Hematopoietic multipotent progenitor cell treated with erythropoietin and hydrocortisone succinate and interleukin-3 and kit ligand, for 17 days (in vitro differentiated cells): ENCODE results near the gene CREB3L4.

Source experiments
- DNase-seq: peaks from one replicate; pipeline ENCODE4 v3.0.0-alpha.2; 2015; ENCODE audit warnings: low spot score

CREB3L4 gene

DNA sequence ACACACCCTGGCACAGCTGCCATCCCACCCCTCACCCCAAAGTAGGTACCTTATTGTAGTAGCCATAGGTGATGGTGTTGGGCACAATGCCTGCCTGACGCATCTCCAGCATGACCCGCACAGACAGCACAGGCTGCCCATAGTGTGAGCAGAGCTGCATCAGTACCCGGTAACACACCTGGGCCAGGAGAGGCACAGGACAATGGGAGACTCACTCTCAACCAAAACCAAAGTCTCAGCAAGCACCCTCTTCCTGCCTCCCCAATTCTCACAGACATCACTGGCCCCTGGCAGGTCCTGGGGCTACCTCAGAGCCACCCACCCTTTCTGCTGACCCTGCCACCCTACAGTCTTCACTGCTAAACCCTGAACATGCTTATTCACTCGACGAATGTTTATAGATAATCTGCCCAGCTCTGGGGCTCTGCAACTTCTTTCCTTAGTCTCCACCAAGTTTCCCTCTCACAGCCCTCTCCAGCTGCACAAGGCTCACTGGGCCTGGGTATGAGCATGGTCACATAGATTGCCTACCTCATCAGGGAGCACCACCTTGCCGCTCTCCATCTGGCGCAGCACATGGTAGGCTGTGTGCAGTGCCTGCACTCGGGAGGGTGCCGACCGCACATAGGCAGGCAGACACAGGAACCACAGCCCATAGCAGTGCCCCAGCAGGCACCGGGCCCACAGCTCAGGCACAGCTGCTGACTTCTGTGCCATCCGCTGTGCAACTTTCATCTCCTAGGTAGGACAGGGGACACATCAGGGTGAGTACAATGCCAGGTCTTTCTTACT, 31.5 kb upstream of the CREB3L4 start:
- no peak for DNase-seq

DNA sequence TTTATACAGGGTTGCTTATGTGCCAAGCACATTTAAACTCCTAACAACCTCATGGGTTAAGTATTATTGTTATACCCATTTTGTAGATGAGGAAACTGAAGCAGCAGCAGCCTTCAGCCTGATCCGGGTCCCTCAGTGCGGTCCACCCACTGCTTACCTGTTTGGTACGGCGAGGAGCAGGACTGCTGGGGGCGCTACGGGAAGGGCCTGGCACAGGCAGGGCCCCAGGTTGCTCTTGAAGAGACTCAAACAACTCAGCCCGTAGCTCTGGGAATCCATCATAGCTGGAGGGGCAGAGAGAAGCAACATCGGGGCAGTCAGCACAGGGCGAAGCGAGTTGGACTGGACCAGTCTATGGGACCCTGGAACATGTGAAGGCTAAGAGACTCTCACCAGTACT, 30.4 kb upstream of the CREB3L4 start:
- DNase-seq = no peak

DNA sequence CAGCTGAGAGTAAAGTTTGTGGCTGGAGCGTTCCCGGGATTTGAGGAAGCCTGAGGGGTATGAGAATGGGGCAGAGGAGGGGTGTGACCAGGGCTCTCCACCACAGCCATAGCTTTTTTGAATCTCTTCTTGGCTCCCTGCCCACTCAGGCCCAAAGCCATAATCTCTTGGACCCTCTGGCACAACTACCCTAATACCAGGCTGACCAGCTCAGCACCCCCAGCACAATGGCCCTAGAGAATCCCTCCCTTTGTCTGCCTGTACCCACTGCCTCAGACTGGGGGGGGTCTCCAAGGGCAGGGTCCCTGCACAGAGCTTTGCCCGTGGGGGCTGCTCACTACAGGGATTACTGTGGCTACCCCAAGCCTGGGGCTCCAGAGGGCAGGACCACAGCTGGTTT, 28.7 kb upstream of the CREB3L4 start:
- DNase-seq = no peak

DNA sequence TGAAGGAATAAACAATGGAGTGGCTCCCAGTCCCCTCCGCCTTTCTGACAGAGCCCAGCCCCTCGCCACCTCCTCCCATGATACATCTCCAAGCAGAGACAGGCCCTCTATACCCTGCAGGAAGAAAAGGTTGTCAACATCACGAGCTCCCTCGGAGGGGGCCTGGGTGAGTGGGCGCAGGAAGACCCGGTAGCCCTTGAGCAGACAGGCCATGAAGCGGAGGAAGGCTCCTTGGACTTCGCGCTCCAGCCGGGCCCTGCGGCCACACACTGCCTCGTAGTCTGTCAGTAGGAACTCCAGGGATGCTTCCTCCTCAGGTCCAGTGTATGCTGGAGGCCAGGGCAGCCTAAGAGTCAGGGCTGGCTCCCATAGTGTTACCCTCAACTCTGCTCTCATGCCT, 28.2 kb upstream of the CREB3L4 start:
- DNase-seq = no peak

DNA sequence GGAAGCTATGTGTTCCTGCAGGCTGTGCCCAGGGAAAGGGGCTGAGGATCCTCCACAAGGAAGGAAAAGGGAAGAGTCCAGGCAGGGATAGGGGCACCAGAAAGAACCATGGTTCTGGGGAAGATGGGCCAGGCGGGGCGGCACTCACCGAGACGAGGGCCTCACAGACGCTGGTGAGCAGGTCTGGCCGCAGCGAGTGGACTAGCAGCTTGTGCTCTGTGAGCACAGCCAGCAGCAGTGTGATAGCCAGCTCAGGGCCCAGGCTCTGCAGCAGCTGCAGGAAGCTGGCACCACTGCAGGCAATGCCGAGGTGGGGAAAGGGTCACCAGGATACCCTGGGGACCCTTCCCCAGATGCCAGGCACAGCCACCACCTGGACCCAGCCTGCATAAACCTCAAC, 26.9 kb upstream of the CREB3L4 start:
- DNase-seq = no peak

DNA sequence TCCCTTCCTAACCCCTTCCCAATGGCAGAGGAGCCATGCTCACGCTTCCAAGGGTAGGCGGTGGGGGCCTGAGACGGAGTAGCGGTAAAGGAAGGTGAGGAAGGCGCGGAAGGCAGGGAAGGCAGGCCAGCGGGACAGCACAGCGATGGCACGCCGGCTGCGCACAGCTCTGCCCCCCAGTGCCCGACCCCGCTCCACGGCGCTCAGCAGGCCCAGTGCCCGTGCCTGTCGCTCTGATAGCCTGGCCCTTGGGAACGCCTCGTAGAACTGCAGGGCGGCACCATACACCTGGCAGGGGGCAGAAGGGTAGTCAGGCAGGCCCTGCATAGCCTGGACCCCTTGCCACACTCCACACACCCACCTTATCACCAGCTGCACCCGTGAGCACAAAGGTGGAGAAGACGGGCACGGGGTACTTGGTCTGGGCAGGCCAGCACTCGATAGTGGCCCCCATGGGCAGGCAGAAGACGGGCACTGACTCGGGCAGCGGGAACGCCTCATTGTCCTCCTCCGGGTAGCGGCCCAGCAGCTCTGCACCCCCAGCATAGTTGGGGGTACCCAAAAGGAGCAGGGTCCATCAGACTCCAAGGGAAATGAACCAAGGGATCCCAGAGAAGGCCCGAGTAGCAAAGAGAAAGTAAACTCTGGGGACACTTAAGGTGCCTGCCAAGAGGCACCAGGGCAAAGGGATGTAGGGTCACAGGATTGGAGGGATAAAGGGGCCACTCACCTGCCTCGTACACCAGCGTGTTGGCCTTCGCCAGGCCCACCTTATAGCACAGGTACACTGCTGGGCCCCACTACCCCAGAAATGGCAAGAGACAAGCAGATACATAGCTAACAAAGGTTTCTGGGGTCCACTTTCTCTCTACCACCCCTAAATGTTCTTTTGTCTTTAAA, 25.6 kb upstream of the CREB3L4 start:
- DNase-seq = no peak

DNA sequence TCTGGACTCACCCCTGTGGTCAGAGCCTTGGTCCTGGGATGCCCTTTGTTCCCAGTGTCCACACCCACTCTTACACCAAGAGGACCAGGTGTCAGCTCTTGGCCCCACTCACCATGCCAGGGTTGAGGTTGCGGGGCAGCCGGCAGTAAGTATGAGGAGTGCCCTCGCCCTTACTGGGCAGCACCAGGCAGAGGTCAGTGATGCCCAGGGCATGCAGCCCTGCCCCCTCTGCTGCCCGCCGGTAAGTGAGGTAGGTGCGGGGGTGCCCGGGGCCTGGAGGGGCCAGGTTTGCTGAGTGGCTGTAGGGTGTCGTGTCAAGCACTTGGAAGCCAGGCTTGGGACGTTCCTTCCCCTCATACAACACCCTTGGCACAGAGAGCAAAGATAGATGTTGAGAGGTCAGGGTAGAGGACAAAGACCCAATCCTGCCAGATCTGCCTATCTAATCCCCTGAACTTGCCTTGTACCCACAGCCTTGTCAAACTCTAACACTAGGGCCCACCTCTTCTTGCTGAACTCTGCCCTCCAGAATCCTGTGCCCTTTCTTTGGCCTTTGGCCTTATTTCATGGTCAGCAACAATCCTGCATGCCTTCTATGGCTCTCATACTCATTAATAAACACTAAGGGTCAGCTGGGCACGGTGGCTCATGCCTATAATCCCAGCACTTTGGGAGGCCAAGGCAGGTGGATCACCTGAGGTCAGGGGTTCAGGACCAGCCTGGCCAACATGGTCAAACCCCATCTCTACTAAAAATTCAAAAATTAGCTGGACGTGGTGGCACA, 24.7 kb upstream of the CREB3L4 start:
- no peak for DNase-seq

DNA sequence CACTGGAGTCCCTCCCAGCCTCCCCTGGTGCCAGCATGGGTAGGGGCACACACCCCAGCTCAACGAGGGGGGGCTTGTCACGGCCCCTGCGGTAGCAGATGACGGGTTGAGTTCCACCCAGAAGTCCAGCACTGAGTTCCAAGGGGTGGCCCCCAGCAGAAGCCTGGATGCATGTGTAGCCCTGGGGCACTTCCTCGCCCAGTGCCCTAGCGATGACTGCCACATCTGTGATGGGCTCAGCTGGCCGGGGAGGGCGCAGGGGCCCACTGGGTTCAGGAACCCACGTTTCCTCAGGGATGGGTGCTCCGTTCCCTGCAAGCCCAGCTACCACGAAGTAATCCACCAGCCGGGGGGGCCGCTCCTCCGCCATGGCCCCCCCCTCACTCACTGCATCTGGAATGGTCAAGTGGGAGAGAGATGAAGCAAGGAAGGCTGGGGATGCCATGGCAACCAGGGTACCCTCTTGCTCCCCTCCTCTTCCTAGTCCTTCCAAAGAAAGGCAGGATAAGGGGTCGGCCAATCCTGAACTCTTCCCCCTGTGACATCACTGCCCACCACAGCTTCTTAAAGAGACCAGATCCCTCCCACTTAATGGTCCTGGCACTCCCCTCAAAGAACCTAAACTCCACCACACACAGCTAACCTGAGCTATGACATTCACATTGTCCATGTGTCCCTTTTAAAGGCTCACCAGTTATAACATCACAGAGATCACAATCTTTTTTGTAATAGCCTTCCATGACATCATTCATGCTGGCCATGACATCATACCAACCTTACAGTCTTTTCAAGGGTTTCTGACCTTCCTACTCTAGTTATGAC, 23.5 kb upstream of the CREB3L4 start:
- DNase-seq = no peak

DNA sequence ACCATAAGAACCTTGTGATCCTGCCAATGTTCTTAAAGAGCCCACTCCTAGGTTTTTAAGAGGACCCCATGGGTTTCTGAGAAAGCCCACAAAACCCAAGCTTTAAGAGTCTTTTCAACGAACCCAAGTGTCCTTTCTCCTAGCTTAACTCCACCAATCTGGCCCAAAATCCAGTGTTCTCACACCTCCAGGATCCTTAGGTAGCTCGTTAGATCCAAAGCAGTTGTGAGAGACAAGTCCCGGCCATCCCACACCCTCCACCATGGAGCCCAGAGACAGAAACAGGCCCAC, 22.9 kb upstream of the CREB3L4 start:
- DNase-seq = no peak

DNA sequence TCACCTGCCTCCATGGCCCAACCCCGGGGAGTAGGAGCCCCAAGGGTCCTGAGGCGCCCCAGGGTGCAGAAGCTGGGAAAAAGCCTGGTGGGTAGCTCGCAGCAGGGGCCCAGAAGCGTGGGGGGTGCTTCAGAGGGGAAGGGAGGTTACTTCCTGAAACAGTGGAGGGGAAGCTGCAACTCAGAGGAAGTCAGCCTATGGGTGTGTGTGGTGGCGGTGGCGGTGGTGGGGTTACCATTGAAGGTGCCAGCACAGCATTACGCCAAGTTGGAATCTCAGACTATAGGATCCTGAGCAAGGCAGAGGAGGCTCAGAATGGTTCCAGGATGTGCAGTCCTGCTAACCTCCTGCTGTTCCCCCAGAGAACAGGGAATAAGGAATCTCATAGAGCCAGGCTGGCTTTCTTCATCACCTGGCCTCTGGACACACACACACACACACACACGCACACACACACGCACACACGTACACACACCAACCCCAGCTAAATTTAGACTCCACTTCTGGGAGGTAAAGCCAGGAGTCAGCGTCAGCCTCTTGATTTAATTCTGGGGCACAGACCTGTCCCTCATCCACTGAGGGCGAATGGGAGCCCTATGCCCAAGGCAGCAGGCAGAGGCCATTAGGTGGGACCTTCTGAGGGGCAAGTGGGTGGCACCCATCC, 22.4 kb upstream of the CREB3L4 start:
- DNase-seq = no peak

DNA sequence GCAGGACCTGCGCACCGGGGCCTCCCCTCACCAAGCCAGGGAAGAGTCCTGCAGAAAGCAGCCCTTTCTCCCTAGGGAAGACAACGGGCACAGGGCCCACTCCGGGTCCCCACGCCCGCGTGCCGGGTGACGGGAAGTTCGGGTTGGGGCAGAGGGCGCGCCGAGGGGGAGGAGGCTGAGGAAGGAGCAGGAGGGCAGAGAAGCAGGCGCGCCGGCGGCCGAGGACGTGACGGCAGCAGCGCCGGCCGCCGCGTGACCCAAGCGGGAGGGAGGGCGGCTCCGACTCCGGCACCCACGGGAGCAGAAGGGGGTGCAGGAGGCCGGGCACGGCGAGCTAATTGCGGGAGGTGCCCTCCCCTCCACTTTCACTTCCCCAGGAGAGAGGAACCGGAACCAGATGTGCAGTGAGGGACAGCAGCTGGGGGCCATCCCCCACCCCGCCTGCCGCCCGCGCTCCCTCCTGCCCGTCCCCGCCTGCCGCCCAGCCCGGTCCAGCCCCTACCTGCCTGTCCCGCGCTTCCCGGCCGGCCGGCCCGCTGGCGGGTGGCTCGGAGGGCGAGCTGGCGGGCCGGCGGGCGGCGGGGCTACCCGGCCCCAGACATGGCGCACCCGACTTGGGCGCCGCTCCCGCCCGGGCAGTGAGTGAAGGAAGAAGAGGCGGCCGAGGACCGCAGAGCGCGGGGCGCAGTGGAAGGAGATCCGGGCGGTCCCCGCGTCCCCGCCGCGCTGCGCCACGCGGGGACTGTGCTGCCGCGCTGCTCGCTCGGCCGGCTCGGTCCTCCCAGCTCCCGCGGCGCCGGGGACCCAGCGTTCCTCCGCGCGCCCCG, 21.7 kb upstream of the CREB3L4 start:
- DNase-seq = peak; percentile 56

DNA sequence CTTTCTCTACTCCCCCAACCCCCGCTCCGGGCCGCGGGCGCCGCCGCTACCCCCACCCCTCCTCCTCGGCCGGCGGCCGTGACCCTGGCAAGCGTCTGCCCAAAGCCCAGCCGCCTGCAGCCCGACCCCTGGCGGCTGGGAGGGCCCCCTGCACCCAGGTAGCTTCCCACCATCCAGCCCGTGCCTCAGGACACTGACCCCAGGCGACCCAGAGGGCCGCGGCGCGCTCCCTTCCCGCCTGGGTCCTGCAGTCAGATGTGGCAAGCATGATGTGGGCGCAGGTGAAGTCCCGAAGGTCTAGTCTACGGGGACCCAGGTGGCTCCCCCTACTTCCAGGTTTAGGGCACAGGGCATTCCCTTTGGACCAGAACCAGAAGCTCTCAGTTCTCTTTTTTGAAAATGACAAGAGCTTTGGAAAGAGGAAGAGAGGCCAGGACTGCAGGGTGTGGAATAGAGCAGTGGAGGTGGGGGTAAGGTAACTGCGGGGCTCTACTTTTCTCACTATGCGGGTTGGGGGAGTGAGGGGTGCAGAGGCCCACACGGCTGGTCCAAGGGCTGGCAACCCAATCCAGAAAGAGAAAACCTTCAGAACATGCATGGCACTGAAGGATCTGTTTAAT, 21.0 kb upstream of the CREB3L4 start, which contains the start of gene DENND4B:
Gene DENND4B, minus strand, starts transcription at position 97 of the 620 bp plus-strand sequence. CDS start 2,344 bp downstream, outside the sequence.
- peak; percentile 86 for DNase-seq

DNA sequence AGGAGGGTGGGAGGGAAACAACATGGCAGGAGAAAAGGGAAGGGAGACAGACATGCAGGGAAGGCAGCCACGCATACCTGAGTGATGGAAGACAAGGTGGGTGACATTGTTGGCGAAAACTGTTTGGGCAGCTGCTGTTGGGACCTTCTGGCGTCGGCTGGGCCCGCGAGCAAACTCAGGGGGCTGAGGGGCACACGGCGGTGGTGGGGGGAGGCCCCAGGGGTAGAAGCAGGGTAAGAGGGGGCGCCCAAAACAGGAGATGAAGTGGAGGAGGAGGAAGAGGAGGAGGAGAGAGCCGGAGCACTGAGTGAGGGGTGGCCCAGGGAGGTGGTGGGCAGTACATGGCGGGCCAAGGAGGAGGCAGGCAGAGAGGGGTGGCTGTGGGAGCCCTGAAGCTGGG, 16.5 kb upstream of the CREB3L4 start:
- no peak for DNase-seq

DNA sequence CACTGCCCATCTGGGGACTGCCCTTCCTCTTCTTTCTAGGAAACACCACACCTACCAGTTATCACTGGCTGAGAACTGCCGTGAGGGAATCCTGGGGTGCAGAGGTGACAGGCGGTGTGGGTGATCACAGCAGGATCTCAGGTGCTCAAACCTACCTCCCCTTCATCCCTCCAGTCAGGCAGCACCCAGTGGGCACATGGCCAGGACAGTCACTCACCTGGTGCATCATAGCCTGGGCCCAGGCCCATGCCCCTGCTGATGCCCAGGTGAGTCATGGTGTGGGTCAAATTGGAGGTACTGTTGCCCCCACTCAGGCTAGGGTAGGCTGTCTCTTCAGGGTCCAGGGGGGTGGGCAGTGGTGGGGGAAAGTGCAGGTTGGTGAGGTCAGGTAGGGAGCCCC, 15.9 kb upstream of the CREB3L4 start:
- no peak for DNase-seq

DNA sequence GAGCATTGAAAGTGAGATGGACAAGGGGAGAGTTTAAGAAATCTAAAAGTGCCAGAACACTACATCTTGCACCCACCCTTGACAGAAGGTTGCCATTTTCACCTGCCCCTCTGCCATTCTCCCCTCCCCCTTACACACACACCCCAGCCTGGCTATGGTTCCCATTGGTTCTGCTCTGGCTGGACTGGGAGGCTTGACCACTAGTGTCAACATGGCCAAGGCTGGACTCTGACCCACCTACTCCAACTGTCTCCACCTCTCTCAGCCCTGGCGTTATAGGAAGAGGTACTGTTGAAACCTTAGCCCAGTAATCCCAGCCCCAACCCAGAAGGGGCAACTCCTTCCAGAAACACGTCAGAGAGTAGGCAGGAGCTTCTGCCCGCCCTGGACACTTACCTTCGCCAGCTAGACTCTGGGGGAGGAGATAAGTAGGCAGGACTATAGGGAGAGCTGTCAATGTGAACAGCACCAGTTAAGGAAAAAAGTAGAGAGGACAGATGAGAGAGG, 13.8 kb upstream of the CREB3L4 start:
- no peak for DNase-seq

DNA sequence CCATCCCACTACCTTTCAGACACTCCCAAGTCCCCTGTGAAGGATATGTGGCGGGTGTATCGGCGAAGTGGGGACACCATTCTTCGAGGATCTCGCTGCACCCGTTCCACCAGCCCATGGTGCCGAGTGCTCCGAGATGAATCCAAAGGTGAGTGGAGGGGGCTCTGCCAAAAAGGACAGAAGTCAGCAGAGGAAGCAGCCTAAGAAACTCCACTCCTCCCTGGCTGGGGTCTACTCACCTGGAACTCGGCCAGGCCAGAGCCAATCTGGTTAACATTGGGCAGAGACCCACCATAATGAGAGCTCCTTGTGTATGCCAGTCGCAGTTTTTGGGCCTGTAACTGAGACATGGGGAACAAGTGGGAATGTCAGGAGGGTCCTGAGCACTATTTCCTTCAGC, 12.9 kb upstream of the CREB3L4 start:
- DNase-seq = no peak

DNA sequence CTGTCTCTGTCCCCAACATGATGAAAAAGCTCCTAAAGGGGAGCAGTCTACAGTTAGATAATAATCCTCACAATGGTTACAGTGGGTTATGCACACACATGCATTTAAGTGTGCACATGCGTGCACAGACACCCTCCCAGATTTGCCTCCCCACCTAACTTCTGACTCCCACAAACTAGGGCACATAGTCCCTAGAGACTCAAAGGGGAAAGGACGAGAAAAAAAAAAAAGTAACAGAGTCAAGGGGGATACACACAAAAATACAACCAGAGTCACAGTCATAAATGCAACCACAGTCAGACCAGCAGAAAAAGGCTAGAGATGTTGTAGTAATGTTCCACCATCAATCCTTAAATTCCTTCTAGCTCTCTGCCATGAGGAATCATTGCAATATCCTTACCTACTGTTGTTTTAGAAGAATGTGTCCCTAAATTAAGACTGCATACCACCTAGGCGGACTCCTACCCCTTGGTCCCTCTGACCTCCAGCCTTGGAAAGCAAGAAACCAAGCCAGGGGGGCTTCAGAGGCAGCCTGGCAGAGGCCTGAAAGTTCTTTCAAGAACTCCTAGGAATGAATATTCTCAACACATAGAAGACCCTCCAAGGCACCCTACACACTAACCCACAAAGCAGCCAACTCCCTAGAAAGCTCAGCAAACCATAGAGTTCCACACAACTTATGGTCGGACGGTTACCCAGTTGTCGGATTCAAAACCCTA, 10.5 kb upstream of the CREB3L4 start:
- DNase-seq = no peak

DNA sequence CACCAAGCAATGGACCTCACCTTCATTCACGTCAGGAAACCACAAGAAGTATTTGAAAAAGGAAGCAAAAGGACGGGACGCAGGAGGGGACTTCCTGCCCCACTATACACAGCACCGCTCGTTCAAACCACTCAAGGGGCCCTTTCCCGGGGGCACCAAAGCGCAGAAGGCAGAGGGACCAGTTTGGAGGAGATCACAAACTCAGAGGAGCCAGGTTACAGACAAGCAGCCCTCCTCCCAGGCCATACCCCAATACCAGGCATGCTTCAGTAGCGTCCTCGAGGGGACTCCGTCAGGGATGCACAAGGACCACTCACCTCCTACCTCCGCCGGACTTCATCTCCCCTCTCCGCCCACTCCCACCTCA, 10.0 kb upstream of the CREB3L4 start:
- DNase-seq = no peak
